ENCODE data around the gene TUBA3E.
"Not testable (repeated sequence)": the region's sequence is repeated elsewhere in the genome, so short reads cannot be mapped to it uniquely, and the experiment has no call there.

DNA sequence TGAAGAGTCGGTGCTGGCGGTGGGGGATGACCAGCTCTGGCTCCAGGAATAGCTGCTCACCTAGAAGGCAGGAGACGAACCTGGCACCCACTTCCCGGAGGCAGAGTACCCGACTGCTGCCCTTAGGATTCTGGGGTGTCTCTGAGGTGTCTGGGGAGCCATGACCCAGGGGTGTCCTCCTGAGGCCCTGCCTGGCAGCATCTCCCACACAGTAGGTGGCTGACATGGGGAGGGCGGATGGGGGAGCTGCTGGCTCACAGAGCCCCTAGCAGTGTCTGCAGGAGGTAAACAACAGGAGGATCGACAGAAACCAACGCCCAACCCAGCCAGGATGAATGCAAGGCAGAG lies 43.8 kb downstream of the TUBA3E start:
- not testable (repeated sequence) for TF ChIP-seq POLR2A (IDR thresholded peaks at IDR 0.05)
- TF ChIP-seq, protein P1, sequence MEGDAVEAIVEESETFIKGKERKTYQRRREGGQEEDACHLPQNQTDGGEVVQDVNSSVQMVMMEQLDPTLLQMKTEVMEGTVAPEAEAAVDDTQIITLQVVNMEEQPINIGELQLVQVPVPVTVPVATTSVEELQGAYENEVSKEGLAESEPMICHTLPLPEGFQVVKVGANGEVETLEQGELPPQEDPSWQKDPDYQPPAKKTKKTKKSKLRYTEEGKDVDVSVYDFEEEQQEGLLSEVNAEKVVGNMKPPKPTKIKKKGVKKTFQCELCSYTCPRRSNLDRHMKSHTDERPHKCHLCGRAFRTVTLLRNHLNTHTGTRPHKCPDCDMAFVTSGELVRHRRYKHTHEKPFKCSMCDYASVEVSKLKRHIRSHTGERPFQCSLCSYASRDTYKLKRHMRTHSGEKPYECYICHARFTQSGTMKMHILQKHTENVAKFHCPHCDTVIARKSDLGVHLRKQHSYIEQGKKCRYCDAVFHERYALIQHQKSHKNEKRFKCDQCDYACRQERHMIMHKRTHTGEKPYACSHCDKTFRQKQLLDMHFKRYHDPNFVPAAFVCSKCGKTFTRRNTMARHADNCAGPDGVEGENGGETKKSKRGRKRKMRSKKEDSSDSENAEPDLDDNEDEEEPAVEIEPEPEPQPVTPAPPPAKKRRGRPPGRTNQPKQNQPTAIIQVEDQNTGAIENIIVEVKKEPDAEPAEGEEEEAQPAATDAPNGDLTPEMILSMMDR (IDR thresholded peaks at IDR 0.05), result not testable (repeated sequence)

Data from body of pancreas (tissue), 4 donors.